ACC112 (cell line): ENCODE measurements around the gene PRKCZ.

Experiments used
- H2AFZ ChIP-seq: fragments of 200-600 bp; sonication (generic); one replicate; pipeline ENCODE4 v1.6.0; 2017; ENCODE audit warnings: antibody characterized with exemption, low read length; ENCODE audit not compliant: unreplicated experiment
- H3K27ac ChIP-seq: fragments of 200-600 bp; sonication (generic); 2 replicates; pipeline ENCODE4 v1.5.1; 2014; ENCODE audit warnings: low read depth, mild to moderate bottlenecking, antibody characterized with exemption, low read length, moderate library complexity
- H3K27me3 ChIP-seq: fragments of 200-600 bp; sonication (generic); 2 replicates; pipeline ENCODE4 v1.6.1; 2014; ENCODE audit warnings: mild to moderate bottlenecking, antibody characterized with exemption, low read length, moderate library complexity, mixed read lengths; ENCODE audit not compliant: insufficient read depth
- H3K36me3 ChIP-seq: fragments of 200-600 bp; sonication (generic); 2 replicates; pipeline ENCODE4 v1.6.1; 2016; ENCODE audit warnings: mild to moderate bottlenecking, antibody characterized with exemption, low read length, moderate library complexity, mixed read lengths; ENCODE audit not compliant: insufficient read depth
- H3K4me1 ChIP-seq: fragments of 200-600 bp; sonication (generic); one replicate; pipeline ENCODE4 v1.6.1; 2016; ENCODE audit warnings: low read length, mixed read lengths; ENCODE audit not compliant: insufficient read depth, unreplicated experiment, control insufficient read depth
- H3K4me3 ChIP-seq: fragments of 200-600 bp; sonication (generic); 2 replicates; pipeline ENCODE4 v1.5.1; 2014; ENCODE audit warnings: mild to moderate bottlenecking, low read depth, low read length
- H3K79me2 ChIP-seq: fragments of 200-600 bp; sonication (generic); one replicate; pipeline ENCODE4 v1.6.0; 2016; ENCODE audit warnings: low read length; ENCODE audit not compliant: control insufficient read depth, unreplicated experiment, insufficient read depth

Gene PRKCZ

DNA sequence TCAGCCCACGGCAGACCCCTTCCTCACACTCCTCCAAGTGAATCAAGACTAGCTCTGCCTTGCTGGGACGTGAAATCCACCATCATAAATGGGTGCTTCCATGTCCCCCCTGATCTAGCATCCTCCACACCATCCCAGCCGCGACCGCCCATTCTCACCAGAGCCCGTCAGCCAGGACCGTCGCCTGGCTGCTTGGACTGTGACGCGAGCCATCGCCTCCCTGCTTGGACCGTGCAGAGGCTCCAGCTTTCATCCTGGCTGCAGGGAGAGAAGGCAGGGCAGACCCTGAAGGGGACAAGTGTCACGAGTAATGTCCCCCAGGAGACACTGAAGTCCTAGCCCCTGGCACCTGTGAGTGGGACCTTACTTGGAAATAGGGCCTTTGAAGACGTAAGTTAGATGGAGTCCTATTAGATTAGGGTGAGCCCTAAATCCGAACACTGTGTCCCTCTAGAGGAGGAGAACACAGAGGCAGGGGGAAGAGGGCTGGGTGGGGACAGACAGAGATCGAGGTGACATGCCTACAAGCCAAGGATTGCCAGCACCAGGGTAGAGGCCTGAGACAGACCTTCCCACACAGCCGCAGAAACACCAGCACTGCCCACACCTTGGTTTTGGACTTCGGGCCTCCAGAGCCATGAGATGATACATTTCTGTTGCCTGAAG lies 12.8 kb upstream of the PRKCZ start:
- Histone ChIP-seq H3K36me3 (no peaks in the 10 kb centered on the region), H3K27ac (no peak overlapping the region), H3K4me3 (no peak overlapping the region), H2AFZ (no peak overlapping the region), H3K4me1 (no peaks in the 10 kb centered on the region), H3K79me2 (no peaks in the 10 kb centered on the region), H3K27me3 (peaks cover 27% of the 10 kb centered on the region)

DNA sequence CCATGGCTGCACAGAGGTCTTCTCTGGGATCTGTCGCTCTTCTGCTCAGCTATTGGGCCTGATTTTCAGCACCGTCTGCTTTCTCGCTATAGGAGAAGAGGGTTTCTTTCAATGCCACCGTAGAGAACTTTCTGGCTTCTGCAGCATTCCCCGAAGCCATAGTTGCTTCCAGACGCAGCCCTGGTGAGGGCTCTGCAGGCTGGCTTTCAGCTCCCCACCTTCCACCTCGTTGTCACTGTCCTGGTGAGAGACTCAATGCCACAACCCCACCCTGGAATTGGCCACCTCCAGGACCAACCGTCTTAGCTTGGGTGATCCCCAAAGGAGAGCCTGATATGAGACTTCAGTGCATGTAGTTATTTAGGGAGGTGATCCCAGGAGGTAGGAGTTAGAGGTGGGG lies 12.0 kb upstream of the PRKCZ start:
- H2AFZ ChIP-seq, result no peak overlapping the region
- H3K27ac ChIP-seq, result no peak overlapping the region
- H3K4me1 ChIP-seq, result no peaks in the 10 kb centered on the region
- H3K4me3 ChIP-seq, result no peak overlapping the region
- H3K79me2 ChIP-seq, result no peaks in the 10 kb centered on the region
- no peaks in the 10 kb centered on the region for H3K36me3 ChIP-seq
- peaks cover 27% of the 10 kb centered on the region for H3K27me3 ChIP-seq

DNA sequence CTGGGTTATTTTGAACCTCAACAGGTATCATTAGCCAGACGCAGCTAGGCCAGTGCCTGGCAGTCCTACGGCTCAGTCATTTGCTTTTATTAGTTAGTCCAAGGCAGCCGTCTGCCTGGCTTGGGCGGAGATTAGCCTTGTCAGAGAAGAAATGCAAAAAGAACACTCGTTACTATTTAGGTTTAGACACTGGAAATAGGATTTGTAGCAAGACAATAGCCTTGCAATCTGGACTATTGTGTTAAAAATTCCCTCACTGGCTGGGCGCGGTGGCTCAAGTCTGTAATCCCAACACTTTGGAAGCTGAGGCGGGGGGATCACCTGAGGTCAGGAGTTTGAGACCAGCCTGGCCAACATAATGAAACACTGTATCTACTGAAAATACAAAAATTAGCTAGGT lies 11.0 kb upstream of the PRKCZ start:
- Histone ChIP-seq H3K27me3 (peaks cover 27% of the 10 kb centered on the region), H2AFZ (no peak overlapping the region), H3K36me3 (no peaks in the 10 kb centered on the region), H3K79me2 (no peaks in the 10 kb centered on the region), H3K27ac (no peak overlapping the region), H3K4me1 (no peaks in the 10 kb centered on the region), H3K4me3 (no peak overlapping the region)

DNA sequence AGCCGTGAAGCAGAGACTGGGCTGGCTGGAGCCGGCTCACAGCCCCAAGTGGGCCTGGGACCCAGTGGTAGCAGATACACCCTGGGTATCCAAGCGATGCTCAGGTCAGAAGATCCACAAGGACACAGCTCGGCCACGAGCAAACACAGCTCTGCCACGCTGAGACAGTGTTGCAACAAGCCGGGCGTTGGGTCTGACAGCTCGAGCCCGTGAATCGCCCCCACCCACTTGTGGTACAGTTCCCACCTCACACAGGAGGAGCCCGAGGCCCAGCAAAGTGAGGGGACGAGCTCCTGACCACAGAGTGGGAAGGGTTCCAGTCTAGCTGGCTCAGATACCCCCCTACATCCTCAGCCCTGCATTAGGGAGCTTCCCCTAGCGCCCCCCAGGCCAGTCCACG lies 8.9 kb upstream of the PRKCZ start:
- H3K27ac ChIP-seq, result no peak overlapping the region
- no peak overlapping the region for H3K4me3 ChIP-seq
- H3K27me3 ChIP-seq, result peaks cover 27% of the 10 kb centered on the region

DNA sequence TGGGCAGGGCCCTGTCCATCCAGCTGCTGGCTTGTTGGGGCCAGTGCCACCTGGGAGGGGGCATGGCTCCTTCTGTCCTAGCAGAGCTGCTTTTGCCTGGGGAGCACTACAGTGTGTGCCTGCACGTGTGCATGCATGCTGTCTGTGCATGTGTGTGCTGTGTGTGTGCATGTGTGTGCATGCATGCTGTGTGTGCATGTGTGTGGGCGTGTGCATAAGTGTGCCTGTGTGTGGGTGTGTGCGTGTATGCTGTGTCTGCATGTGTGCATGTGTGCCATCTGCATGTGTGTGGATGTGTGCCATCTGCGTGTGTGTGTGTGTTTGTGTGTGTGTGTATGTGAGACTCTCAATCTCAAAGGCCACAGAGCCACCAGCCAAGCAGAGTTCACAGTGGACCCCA lies 8.3 kb upstream of the PRKCZ start:
- H3K27me3 ChIP-seq, result peaks cover 27% of the 10 kb centered on the region
- no peak overlapping the region for H3K4me3 ChIP-seq
- H3K27ac ChIP-seq, result no peak overlapping the region
- H3K79me2 ChIP-seq, result no peaks in the 10 kb centered on the region
- H3K4me1 ChIP-seq, result no peaks in the 10 kb centered on the region
- H2AFZ ChIP-seq, result no peak overlapping the region
- H3K36me3 ChIP-seq, result no peaks in the 10 kb centered on the region

More for the DNA sequence above, 8.9 kb upstream of the PRKCZ start:
- Histone ChIP-seq H3K79me2 (no peaks in the 10 kb centered on the region), H3K36me3 (no peaks in the 10 kb centered on the region), H2AFZ (no peak overlapping the region), H3K4me1 (no peaks in the 10 kb centered on the region)

DNA sequence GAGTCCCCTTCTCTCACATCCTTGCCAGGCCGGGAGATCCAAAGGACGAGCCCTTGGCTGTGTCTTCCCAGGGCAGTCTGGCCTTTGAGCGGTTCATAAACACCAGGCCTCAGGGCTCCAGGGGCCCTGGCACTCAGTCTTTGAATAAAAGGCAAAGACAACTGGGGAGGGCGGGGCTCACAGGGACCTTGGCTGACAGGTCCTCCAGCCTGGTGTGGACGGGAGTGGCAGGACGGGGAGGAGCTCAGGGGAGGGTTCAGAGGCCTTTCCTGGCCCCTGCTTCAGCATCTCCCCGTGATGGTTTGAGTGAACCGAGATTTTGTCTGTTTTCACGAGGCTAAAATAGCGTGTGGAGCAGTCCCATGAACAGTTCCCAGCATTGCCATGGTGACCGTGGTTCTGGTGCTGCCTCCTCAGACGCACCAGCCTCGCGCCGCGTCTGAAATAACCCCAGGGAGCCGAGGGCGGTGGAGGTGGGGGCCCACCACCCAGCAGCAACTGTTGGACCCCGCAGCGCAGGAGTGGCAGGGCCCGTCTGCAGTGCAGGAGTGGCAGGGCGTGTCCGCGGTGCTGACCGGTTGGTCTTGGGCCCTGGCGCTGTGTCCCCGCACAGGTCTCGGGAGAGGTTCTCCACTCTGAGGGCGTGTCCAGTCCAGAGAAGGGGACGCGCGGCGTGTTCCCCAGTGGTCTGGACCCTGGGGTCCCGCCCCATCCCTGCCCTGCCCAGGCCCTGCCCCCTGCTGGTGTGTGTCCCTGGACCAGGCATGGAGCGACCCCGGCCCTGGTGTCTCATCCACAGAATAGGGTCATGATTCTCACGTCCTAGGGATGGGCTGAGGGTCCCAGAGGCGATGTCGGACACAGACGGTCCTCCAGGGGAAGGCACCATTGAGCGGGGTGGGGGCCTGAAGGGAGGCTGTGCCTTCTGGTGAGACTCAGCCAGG lies 7.1 kb upstream of the PRKCZ start:
- no peak overlapping the region for H2AFZ ChIP-seq
- H3K36me3 ChIP-seq, result no peaks in the 10 kb centered on the region
- no peak overlapping the region for H3K27ac ChIP-seq
- peaks cover 23% of the 10 kb centered on the region for H3K27me3 ChIP-seq
- H3K4me3 ChIP-seq, result no peak overlapping the region
- no peaks in the 10 kb centered on the region for H3K79me2 ChIP-seq
- no peaks in the 10 kb centered on the region for H3K4me1 ChIP-seq

DNA sequence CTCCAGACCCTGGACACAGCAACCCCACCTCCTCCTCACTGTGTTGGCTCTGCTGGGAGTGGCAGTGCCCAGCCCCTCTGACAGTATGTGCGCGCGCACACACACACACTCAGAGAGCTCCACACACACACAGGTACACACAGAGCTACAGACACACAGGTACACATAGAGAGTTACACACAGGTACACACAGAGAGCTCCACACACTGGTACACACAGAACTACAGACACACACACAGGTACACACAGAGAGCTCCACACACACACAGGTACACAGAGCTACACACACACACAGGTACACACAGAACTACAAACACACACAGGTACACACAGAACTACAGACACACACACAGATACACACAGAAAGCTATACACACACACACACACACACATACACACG lies 6.3 kb upstream of the PRKCZ start:
- H3K4me3 ChIP-seq, result no peak overlapping the region
- H3K27me3 ChIP-seq, result peaks cover 18% of the 10 kb centered on the region
- H3K79me2 ChIP-seq, result no peaks in the 10 kb centered on the region
- H3K4me1 ChIP-seq, result no peaks in the 10 kb centered on the region
- H3K36me3 ChIP-seq, result no peaks in the 10 kb centered on the region
- H3K27ac ChIP-seq, result no peak overlapping the region
- no peak overlapping the region for H2AFZ ChIP-seq

DNA sequence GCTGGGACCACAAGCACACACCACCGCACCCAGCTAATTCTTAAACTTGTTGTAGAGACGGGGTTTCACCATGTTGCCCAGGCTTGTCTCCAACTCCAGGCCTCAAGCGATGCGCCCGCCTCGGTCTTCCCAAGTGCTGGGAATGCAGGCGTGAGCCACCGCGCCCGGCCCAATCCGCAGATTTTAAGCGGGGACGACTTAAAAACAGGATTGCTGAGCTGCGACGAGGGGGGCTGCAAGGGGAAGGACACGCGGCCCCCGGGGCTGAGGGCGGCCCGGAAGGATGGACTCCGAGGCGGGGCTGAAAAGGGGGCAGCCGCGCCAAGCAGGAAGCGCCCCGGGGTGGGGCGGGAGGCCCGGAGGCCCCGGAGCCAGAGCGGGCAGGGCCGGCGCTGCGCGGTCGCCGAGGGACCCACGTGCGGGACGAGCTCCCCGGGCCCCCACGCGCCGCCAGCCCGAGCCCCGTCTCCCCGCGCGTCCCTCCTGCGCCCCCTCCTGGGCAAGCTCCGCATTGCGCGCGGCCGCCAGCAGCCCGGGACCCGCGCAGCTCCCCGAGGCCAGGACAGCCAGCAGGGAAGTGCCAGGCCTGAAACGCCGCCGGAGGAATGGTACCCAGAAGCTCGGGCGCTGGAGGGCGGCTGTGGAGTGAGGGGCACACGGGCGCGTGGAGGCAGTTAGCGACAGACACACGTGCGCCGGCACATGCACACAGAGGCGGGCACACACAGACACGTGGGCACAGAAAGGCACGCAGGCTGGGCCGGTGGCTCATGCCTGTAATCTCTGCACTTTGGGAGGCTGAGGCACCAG lies 5.5 kb upstream of the PRKCZ start:
- H3K27ac ChIP-seq, result no peak overlapping the region
- H3K4me1 ChIP-seq, result no peaks in the 10 kb centered on the region
- H3K79me2 ChIP-seq, result no peaks in the 10 kb centered on the region
- H2AFZ ChIP-seq, result peak overlapping the region; percentile 69
- peak overlapping the region; percentile 62 for H3K4me3 ChIP-seq
- no peaks in the 10 kb centered on the region for H3K36me3 ChIP-seq
- H3K27me3 ChIP-seq, result peaks cover 19% of the 10 kb centered on the region

DNA sequence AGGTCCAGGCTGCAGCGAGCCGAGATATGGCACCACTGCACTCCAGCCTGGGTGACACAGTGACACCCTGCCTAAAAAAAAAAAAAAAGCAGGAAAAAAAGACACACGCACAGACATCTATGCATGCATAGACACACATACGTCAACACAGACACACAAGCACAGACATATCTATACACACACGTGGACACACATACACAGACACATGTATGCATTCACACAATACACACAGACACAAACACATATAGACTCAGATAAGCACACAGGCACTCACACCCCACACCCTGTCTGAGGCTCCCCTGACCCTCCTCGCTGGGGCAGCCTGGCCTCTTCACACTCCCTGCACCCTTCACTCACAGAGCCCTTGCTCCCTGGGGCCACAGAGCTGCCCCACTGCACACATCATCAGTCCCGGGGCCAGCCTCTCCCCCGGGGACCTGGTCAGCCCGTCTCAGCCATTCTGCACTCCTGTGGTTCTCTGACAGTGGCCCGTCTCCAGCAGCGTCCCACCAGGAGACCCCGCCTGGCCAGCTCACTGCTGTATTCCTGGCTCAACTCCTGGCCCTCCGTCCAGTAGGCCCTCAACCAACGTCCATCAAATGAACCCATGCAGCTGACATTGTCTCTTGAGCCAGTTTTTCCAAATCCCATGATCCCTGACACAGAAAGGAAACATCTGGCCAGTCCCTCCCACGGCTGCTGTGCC lies 4.6 kb upstream of the PRKCZ start:
- H3K27me3 ChIP-seq, result peaks cover 23% of the 10 kb centered on the region
- H2AFZ ChIP-seq, result no peak overlapping the region
- H3K4me1 ChIP-seq, result no peaks in the 10 kb centered on the region
- H3K4me3 ChIP-seq, result no peak overlapping the region
- no peak overlapping the region for H3K27ac ChIP-seq
- no peaks in the 10 kb centered on the region for H3K36me3 ChIP-seq
- H3K79me2 ChIP-seq, result no peaks in the 10 kb centered on the region
